CMK (cell line): Measurements from ENCODE around the gene TCEAL8.
"Not testable (repeated sequence)": the region's sequence is repeated elsewhere in the genome, so short reads cannot be mapped to it uniquely, and the experiment has no call there.

Experiments
- DNase-seq: peaks from one replicate; pipeline ENCODE4 v3.0.0-alpha.2; 2010; ENCODE audit warnings: low read depth

The TCEAL8 gene, protein sequence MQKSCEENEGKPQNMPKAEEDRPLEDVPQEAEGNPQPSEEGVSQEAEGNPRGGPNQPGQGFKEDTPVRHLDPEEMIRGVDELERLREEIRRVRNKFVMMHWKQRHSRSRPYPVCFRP

DNA sequence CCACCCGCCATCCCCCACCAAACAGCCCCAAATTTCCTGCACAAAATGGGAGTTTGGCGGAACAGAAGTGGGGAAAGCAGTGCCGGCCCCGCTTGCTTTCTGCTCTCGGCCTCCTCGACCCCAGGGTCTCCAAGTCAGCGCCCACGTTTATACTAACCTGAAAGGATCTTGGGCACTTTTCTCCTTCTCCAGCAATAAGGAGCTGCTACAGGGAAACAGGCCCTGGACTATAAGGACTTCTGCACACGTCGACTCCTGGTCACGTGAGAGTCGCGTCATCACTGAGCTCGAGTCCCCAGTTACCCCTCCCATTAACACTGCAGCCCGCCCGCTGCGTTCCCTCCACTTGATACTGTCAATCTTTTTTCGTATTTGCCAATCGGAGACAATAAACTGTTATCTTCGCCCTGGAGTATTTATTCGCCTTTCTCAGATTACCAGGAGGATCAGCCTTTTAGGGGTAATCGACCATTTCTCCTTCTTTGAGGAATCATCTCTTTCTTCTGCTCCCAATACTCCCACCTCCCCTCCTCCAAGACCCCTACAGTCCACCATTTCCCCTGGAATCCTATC, at the start of gene TCEAL8:
Gene TCEAL8, minus strand, starts transcription at position 235 of the 573 bp plus-strand sequence. CDS start 1,176 bp downstream, outside the sequence.
- no peak for DNase-seq

DNA sequence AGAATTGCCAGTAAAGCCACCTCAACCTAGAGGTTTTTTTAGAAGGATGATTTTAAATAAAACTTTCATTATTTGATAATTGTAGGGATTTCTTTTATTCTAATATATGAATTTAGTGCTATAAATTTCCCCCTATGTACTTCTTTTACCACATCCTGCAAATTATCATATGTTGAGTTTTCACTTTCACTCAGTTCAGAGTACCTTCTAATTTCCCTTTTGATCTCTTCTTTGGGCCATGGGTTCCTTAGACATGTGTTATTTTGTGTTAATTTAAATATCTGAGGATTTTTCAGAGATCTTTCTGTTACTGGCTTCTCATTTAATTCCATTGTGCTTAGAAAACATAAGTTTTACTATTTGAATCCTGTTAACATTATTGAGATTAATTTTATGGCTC, 49.8 kb upstream of the TCEAL8 start:
- DNase-seq: no peak

DNA sequence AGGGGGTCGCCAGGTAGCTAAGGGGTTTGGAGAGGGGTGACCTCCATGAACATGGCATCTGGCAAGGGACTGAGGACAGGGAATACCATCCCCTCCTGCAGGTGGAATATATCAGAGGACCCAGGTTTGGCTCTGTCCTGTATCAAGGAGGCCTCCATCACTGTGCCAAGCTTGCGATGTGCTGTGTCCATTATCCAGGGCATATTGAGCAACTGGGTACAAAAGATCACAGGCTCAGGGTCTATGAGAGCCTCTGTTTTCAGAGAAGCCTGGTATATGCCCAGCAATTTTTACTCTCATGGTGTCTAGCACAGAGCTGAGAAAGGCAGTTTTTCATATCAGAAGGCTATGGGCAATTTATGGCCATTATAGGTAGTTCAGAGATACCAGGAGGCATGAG, 38.2 kb upstream of the TCEAL8 start:
- no peak for DNase-seq

DNA sequence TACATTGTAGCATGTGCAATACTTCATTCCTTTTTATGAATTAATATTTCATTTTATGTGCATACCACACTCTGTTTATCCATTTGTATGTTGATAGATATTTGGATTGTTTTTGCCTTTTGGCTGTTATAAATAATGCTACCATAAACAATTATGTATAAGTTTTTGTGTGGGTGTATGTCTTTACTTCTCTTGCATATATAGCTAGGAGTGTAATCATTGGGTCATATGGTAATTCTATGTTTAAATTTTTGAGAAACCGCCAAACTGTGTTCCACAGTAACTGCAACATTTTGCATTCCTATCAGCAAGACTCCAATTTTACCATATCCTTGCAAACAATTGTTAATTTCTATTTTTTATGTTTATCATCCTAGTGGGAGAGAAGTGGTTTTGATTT, 24.7 kb upstream of the TCEAL8 start:
- no peak for DNase-seq

DNA sequence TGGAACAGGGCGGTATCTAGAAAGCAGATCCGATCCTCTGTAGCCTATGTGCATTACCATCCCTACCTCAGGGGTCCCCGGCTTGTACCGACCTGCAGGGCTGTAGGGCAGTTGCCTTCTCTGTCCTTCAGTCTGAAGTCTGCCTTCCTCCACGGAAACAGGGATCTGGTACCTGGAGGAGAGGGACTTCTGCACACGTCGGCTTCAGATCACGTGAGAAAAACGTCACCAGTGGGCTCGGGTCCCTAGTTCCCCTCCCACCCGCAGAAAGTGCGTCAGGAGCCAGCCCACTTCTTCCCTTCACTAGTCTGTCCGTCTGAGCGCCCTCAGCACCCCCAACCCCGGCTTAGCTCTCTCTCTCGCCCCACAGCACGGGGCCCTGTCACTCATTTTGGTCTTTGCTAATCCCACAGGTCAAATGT, 21.6 kb upstream of the TCEAL8 start, which contains the start of gene TCEAL5:
Gene TCEAL5, minus strand, starts transcription at position 170 of the 422 bp plus-strand sequence. CDS start 2,187 bp downstream, outside the sequence.
- DNase-seq: no peak

DNA sequence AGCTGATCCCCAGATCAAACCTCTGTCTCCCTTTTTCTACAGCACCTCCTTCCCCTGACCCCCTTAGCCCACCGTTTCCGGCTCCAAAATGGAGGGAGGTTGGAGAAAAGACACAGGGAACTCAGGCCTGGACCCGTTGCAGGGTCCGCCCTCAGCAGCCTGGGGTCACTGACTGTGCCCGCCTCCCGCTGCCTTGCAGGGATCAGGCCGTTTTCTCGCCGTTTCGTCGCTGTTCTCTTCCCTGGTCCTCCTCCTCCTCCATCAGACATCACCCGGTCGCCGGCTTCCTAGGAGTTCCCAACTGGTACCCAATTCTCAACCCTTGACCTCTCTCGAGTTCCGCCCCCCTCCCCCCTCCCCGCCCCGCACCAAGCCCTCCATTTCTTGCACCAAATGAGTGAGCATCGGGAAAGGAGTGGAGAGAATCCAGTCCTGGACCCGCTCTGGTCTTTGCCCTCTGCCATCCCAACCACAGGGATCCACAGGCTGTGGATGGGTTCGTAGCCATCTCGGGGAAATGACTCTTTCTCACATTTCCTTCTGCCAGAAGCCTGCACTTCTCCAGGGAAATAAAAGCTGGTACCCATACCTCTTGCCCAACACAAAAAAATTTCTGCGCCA, 21.1 kb upstream of the TCEAL8 start:
- DNase-seq: no peak

DNA sequence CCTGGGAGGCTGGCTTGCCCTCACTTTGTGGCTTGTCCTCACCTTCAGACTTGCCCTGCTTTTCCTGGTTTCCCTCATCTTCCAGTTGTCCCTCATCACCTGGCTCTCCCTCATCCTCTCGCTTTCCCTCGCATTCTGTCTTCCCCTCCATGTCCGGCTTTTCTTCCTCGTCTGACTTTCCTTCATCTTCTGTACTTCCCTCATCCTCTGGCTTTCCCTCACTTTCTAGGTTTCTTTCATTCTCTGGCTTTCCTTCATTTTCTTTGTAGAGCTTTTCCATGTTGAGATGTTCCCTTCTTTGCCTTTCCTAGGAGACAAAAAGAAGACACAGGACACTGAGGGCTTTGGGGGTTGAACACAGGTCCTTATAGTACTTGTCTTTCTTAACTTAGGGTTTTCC, 19.3 kb upstream of the TCEAL8 start:
- DNase-seq: no peak

DNA sequence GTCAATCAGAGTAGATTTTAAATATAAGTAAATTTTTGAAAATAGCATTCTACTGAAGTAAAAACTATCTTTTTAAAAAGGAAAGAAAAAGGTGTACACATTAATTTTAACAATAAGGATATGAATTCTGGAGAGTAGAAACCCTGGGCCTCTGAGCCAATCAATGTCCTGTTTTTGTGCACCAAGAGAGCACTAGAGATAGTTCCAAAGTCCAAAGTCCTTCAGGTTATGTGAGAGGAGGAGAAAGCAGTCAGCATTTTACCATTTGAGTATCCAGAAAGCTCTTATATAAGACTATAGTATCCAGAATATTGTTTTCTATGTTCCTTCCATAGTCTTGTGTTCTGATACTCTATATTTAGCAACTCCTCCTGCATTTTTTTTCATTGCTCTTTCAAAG, 3.3 kb upstream of the TCEAL8 start:
- DNase-seq: no peak

DNA sequence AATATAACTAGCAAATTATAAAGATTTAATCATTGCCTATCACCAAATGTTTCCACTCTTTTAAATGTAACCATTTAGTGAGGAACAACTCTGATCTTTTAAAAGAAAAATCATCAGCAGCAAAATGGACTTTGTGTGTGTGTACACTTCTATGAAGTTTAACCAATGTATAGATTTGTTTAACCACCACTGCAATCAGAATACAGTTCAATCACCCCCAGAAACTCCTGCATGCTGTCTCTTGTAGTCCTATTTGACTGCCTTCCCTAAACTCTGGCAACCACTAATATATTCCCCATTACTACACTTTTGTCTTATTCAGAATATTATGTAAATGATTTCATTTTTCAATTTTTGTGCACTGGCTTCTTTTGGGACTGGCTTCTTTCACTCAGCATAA, 1.7 kb upstream of the TCEAL8 start:
- no peak for DNase-seq

DNA sequence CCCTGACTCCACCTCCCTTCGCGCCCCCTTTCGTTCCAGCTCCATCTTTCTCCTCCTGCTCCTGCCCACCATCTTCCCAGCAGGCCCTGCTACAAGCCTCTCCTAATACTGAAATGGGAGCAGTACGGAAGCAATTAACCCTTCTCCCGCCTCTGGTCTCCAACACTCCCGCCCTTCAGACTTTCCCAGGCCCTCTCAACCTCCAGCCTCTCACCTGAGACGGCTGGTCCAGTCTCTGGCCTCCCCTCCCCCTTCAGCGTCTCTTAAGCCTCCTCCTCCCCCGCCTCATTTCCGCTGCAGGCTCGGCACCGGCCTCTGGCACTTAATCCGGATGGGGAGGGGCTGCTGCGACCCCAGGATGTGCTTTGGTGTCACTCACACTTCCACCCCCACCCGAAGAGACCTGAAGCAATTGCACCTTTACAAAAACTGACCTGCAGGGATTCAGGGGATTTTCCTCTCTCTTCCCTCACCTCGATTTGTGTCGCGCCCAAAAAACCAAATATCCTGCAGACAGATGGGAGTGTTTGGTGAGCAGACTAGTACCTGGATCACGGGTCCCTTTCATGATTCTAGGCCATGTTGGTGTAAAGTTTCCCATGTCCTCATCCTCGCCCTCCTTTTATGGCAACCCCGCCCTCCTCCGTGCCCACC, 657 bp downstream of the TCEAL8 start:
- DNase-seq: no peak

DNA sequence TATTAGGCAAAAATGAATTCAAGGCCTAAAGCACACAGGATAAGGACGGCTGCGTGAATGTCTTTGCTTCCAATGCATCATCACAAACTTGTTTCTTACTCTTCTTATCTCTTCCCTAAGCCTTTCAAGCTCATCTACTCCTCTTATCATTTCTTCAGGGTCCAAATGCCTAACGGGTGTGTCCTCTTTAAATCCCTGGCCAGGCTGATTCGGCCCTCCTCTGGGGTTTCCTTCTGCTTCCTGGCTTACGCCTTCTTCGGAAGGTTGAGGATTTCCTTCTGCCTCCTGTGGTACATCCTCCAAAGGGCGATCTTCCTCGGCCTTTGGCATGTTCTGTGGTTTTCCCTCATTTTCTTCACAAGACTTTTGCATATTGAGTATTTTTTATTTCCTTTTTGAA, 1.3 kb downstream of the TCEAL8 start:
- DNase-seq: no peak

DNA sequence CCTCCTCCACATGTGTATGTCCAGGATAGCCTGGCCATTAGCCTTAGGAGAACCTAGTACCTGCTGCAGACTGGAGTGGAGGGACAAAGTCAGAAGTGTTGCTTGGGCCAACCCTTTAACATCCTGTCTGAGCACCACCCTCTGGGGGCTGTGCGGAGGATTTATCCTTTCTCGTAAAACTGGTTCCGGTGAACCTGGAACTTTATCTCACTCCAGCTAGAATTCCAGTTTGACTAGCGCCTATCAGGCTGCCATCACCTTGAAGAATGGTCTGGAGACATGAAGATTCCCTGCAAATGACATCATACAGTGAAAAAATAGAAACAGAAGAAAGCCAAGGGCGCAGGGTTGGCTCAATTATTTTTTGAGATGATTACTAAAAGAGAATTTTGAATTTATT, 4.0 kb downstream of the TCEAL8 start:
- DNase-seq: no peak

DNA sequence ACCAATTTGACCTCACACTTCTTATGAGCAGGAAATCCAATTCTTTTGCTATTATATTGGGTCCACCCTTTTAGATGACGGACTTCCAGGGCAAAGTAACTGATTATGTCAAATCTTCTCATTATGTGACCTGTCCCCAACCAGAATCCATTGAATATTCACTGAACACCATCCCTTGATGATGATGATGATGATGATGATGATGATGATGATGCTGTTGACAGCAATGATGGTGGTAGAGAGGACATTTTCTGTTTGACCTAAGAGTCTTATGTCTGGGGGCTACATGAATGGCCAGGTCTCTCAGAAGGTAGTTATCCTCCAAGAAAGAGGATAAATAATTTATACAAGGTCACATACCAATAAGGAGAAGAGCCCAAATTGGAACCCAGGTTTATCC, 5.2 kb downstream of the TCEAL8 start:
- no peak for DNase-seq

DNA sequence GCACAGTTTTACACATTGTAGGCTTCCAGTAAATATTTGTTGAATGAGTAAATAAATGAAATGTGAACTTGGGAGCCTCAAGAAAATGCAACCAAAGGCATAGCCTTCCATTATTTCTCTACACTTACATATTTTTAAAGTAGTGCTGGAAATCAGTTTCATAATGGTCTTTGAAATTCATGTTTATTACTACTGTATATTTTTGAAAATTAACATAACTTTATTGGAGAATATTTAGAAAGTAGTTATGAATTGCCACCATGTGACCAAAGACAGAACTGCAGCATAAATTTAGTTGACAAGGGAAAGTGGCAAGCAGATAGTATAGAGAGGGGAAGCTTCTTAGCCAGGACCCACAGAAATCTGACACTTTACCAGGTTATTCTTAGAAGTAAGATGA, 6.4 kb downstream of the TCEAL8 start:
- DNase-seq: no peak

DNA sequence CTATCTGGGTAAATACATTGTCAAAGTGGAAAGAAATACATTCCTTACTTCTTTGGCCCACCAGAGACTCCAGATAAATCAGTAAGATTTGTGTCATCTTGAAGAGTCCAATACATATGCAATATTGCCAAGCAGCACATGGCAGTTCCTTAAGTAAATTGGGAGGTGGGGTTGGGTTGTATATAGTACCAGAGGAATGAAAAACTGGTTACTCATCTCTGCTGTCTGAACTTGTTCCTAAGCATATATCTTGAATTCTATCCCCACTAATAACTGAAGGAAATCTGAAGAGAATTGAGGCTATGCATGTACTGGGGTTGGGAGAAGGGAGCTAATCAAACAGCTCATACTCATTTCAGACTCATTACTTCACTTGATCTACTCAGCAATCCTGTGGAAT, 14.8 kb downstream of the TCEAL8 start:
- DNase-seq: no peak

DNA sequence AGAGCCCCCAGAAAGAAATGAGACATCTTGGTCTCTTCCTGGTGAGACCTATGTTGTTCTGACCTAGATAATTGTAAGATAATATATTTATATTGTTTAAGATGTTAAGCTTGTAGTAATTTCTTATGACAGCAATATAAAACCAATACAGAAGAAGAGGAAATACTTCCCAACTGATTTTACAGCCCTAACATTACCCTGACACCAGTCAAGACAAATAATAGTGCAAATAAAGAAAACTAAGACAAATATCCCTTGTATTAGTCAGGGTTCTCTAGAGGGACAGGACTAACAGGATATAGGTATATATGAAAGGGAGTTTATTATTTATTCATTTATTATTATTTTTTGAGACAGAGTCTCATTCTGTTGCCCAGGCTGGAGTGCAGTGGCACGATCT, 18.7 kb downstream of the TCEAL8 start:
- no peak for DNase-seq

DNA sequence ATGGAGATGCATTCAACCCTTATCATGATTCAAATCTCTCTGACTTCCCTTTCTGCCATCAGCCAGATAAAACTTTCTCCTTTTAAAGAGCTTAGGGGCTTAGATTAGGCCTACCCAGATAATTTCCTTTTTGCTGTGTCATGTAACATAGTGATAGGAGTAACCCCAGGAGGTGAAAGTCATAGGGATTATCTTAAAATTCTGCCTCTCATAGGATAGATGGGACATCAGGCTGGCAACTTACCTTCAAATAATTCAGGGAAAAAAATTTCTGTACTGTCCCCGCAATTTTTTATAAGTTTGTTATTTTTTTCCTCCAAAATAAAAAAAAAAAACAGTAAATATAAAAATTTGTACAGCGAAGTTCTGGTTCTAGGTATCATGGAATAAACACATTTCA, 19.3 kb downstream of the TCEAL8 start:
- DNase-seq: not testable (repeated sequence)

DNA sequence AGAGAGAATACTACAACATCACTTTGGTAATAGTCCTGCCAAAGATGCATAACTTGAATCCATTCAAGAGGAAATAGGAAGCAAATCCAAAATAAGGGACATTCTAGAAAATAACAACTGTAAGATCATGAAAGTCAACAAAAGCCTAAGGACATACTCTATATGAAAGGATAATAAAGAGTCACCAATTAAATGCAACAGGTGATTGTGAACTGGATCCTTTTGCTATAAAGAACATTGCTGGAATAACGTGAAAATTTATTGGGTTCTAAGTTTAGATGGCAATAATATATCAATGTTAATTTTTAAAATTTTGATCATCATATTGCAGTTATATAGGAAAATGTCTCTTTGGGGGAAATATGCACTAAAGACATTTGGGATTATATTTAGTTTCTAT, 20.1 kb downstream of the TCEAL8 start:
- DNase-seq: no peak

DNA sequence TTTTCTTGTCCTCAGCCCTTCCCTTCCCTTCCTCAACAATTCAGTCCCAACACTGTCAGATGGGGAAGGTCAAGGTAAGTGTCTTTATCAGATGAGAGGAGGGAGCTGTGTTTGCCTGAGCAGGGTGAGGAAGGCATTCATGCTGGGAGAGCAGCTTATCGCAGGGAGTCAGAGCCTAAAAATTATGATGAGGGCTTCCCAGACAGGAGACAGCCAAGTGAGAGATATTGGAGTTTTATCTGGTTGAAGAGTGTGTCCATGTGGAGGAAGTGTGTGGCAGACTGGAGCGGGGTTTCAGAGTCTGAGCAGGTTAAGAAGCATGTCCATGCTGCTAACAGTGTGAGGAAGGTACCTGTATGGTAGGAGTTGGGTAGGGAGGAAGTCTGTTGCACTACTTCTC, 21.7 kb downstream of the TCEAL8 start:
- DNase-seq: no peak

DNA sequence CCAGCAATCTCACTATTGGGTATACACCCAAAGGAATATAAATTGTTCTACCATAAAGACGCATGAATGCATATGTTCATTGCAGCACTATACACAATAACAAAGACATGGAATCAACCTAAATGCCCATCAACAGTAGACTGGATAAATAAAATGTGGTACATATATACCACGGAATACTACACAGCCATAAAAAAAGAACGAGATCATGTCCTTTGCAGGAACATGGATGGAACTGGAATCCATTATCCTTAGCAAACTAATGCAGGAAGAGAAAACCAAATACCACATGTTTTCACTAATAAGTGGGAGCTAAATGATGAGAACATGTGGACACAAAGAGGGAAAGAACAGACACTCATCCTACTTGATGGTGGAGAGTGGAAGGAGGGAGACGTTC, 29.0 kb downstream of the TCEAL8 start:
- DNase-seq: not testable (repeated sequence)

DNA sequence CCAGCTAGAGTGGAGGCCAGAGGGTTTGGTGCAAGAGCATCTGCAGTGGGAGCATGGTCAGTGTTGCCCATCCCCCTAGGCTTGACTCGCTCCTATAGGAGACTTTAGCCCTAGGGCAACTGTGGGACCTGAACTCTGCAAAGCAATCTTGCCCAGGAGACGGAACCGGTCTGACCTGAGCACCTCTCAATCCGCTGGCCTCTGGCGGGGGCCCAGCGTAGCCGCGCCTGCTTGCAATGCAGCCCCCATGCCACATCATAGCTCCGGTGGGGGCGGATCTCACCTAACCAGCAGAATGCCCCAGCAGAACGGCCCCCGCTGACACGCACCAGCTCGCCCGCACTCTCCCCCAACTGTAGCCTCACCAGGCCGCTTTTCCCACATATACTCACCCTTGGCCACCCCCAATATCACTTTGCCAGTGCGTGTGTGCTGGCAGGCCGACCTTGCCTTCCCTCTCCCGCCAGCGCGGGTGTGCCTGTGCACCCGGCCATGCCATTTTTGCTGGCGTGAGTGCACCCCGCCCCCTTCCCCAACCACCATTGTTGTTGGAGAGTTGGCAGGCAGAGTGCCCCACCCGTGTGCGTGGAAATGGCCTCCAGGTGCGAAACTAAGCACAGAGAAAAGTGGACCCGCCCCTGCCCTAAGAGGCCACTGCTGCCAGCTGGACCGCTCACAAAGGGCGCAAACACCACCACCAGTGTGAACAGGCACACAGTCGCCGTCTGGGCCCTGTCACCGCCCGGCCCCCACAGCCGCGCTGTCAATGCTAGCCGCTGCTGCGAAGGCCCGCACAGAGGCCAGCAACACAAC, 34.2 kb downstream of the TCEAL8 start:
- no peak for DNase-seq

DNA sequence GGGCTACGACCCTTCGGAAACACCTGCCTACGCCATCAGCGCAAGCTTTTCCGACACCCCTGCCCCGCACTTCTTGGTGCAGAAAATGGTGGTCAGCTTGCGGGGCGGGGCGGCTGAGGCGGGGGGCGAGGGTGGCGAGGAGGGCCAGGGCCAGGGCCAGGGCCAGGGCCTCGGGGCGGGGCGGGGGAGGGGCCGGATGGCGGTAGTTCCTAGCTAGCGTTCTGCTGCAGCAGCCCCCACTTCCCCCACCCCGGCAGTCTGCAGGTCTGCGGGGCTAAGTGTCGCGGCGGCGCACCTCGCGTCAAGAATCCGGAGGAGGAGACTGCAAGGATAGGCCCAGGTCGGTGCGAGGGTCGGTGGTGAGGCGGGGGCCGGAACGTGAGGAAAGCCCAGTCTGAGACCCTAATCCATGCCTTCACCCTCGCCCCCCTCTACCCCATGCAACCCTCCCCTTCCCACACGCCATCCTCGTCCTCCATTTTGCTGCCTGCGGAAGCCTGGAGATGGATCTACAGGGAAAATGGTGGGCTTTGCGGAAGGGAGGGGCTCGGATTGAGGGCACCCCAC, 39.4 kb downstream of the TCEAL8 start:
- DNase-seq: no peak
